CD8-positive, alpha-beta memory T cell (primary cell): ENCODE measurements around the gene SPTBN4. TPM values are rescaled to one million over a fixed set of nuclear protein-coding genes. Genes with fewer than 3 reads are reported as not detected.

Experiments used
- CTCF ChIA-PET: fragments of 350-600 bp; sonication (Branson Sonifier 250); formaldehyde crosslinking; loops from one replicate; lab custom pipeline; 2021; ENCODE audit warnings: antibody characterized with exemption; lab: Charles Lee
- POLR2A ChIA-PET: fragments of 350-600 bp; sonication (Branson Sonifier 250); formaldehyde crosslinking; loops from one replicate; lab custom pipeline; 2021; ENCODE audit warnings: antibody characterized with exemption; lab: Charles Lee
- DNase-seq, 5 donors: peaks; one replicate each; pipeline versions ENCODE4 v3.0.0 to v3.0.0-alpha.2; 2020 to 2022; ENCODE audit warnings: mixed read lengths in 1 of 5
- H3K27ac ChIP-seq: one replicate; pipeline ENCODE4 v1.7.0; 2013; ENCODE audit warnings: low read depth, mild to moderate bottlenecking, low read length, moderate library complexity
- H3K27me3 ChIP-seq: 2 replicates; pipeline ENCODE4 v1.7.0; 2013; ENCODE audit warnings: low read length, mild to moderate bottlenecking; ENCODE audit not compliant: insufficient read depth, poor library complexity, severe bottlenecking
- H3K36me3 ChIP-seq: 2 replicates; pipeline ENCODE4 v1.7.0; 2013; ENCODE audit warnings: mild to moderate bottlenecking, low read length, moderate library complexity; ENCODE audit not compliant: insufficient read depth
- H3K4me1 ChIP-seq: 2 replicates; pipeline ENCODE4 v1.7.0; 2013; ENCODE audit warnings: mild to moderate bottlenecking, low read length, moderate library complexity; ENCODE audit not compliant: insufficient read depth
- H3K4me3 ChIP-seq: 2 replicates; pipeline ENCODE4 v1.7.0; 2013; ENCODE audit warnings: mild to moderate bottlenecking, low read length
- H3K9me3 ChIP-seq: 2 replicates; pipeline ENCODE4 v1.7.0; 2013; ENCODE audit warnings: mild to moderate bottlenecking, low read length
- H3K27ac Mint-ChIP-seq, 8 donors: one replicate each; pipeline ENCODE4 v1.8.0; 2020 to 2021; ENCODE audit warnings: mixed read lengths in 8 of 8, mild to moderate bottlenecking in 6 of 8, inconsistent platforms in 3 of 8, moderate library complexity in 3 of 8
- H3K27me3 Mint-ChIP-seq, 2 donors: one replicate each; pipeline ENCODE4 v1.8.0; 2020 to 2021; ENCODE audit warnings: mixed read lengths in 2 of 2, mild to moderate bottlenecking in 1 of 2, moderate library complexity in 1 of 2
- H3K36me3 Mint-ChIP-seq, 3 donors: one replicate each; pipeline ENCODE4 v1.8.0; 2020 to 2021; ENCODE audit warnings: mixed read lengths in 3 of 3, inconsistent platforms in 1 of 3, mild to moderate bottlenecking in 1 of 3
- H3K4me1 Mint-ChIP-seq, 3 donors: one replicate each; pipeline ENCODE4 v1.8.0; 2020 to 2021; ENCODE audit warnings: mixed read lengths in 3 of 3, inconsistent platforms in 1 of 3, mild to moderate bottlenecking in 1 of 3
- H3K4me3 Mint-ChIP-seq, 7 donors: one replicate each; pipeline ENCODE4 v1.8.0; 2020 to 2021; ENCODE audit warnings: mixed read lengths in 7 of 7, mild to moderate bottlenecking in 6 of 7, moderate library complexity in 4 of 7, inconsistent platforms in 2 of 7
- H3K9me3 Mint-ChIP-seq, 5 donors: one replicate each; pipeline ENCODE4 v1.8.0; 2020 to 2022; ENCODE audit warnings: mixed read lengths in 5 of 5, mild to moderate bottlenecking in 3 of 5, moderate library complexity in 2 of 5, inconsistent platforms in 1 of 5
- polyA plus RNA-seq: library from polyadenylated mRNA; unstranded; fragments of 300-500 nt; fragmentation: Illumina TruSeq; gene quantifications from one replicate; pipeline ENCODE4 v1.2.3, GENCODE V29; 2021
- total RNA-seq, 2 experiments: library from RNA; stranded (reverse); gene quantifications; one replicate each; pipeline ENCODE4 v1.2.3, GENCODE V29; 2021

SPTBN4 gene
- total and polyA plus RNA-seq, 3 experiments from 2014 or later, result 0.49 to 1.2 TPM; not detected in 1

DNA sequence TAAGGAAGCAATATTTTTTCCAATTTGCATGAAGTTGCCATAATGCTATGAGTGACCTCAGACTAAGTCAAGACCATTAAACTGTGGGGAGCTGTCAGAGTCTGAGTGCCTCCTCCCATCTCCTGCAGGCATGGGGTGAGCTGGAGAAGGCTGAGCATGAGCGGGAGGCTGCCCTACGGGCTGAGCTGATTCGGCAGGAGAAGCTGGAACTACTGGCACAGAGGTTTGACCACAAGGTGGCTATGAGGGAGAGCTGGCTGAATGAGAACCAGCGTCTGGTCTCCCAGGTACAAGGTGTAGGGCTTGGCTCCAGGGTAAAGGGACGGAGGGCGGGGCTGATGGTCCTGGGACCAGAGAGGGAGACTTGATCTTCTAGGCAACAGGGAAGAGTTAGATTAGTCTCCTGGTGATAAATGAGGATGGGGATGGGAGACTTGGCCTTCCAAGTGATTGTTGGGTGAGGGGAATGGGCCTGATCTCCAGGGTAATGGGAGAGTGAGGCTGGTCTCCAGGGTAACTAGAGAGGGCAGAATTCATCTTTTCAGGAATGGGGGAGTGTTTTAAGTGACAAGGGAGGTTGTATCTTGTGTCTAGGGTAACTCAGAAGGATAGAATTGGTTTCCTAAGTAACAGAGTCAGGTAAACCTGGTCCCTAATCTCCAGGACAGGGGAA is 36.0 kb downstream of the SPTBN4 start:
- Histone ChIP-seq H3K4me1 (no peaks in the 10 kb centered on the region), H3K36me3 (no peaks in the 10 kb centered on the region), H3K4me3 (no peak overlapping the region), H3K27me3 (no peaks in the 10 kb centered on the region), H3K27ac (no peak overlapping the region), H3K9me3 (no peaks in the 10 kb centered on the region)
- no peak for DNase-seq
- peak overlapping the region in 1 of 8 donors; percentile 33 for H3K27ac Mint-ChIP-seq
- no peaks in the 10 kb centered on the region for H3K9me3 Mint-ChIP-seq
- POLR2A ChIA-PET, result no interaction called here
- CTCF ChIA-PET, result no interaction called here
- H3K27me3 Mint-ChIP-seq, result peaks cover 20 to 42% of the 10 kb centered on the region in 2 donors
- peaks cover 0 to 4% (median 0%) of the 10 kb centered on the region in 3 donors for H3K4me1 Mint-ChIP-seq
- H3K4me3 Mint-ChIP-seq, result no peak overlapping the region
- H3K36me3 Mint-ChIP-seq, result peaks cover 0 to 2% (median 0%) of the 10 kb centered on the region in 3 donors

GRCh38 chr19:40503320-40503695 is 36.5 kb downstream of the SPTBN4 start:
- H3K36me3 Mint-ChIP-seq, result peaks cover 0 to 2% (median 0%) of the 10 kb centered on the region in 3 donors
- no peak overlapping the region for H3K4me3 Mint-ChIP-seq
- no peaks in the 10 kb centered on the region for H3K4me1 ChIP-seq
- H3K36me3 ChIP-seq, result no peaks in the 10 kb centered on the region
- no peaks in the 10 kb centered on the region for H3K27me3 ChIP-seq
- CTCF ChIA-PET, result no interaction called here
- no peaks in the 10 kb centered on the region for H3K9me3 Mint-ChIP-seq
- peaks cover 0 to 4% (median 0%) of the 10 kb centered on the region in 3 donors for H3K4me1 Mint-ChIP-seq
- H3K27ac ChIP-seq, result no peak overlapping the region
- H3K27me3 Mint-ChIP-seq, result peaks cover 17 to 44% of the 10 kb centered on the region in 2 donors
- no peak overlapping the region for H3K4me3 ChIP-seq
- DNase-seq, result no peak
- POLR2A ChIA-PET, result no interaction called here
- no peaks in the 10 kb centered on the region for H3K9me3 ChIP-seq
- no peak overlapping the region for H3K27ac Mint-ChIP-seq

- H3K4me3 Mint-ChIP-seq, result no peak overlapping the region
- H3K4me1 ChIP-seq, result no peaks in the 10 kb centered on the region
- no peaks in the 10 kb centered on the region for H3K36me3 Mint-ChIP-seq
- no peaks in the 10 kb centered on the region for H3K36me3 ChIP-seq
- peaks cover 0 to 4% (median 0%) of the 10 kb centered on the region in 3 donors for H3K4me1 Mint-ChIP-seq
- ChIA-PET POLR2A (no interaction called here), CTCF (no interaction called here)
- DNase-seq, result no peak
- no peak overlapping the region for H3K4me3 ChIP-seq
- H3K27me3 Mint-ChIP-seq, result peaks cover 30 to 58% of the 10 kb centered on the region in 2 donors
- H3K27ac Mint-ChIP-seq, result no peak overlapping the region
- H3K27ac ChIP-seq, result no peak overlapping the region
- H3K9me3 Mint-ChIP-seq, result no peaks in the 10 kb centered on the region
- no peaks in the 10 kb centered on the region for H3K27me3 ChIP-seq
- no peaks in the 10 kb centered on the region for H3K9me3 ChIP-seq
Observed at GRCh38 chr19:40506099-40506498, 39.3 kb downstream of the SPTBN4 start.

DNA sequence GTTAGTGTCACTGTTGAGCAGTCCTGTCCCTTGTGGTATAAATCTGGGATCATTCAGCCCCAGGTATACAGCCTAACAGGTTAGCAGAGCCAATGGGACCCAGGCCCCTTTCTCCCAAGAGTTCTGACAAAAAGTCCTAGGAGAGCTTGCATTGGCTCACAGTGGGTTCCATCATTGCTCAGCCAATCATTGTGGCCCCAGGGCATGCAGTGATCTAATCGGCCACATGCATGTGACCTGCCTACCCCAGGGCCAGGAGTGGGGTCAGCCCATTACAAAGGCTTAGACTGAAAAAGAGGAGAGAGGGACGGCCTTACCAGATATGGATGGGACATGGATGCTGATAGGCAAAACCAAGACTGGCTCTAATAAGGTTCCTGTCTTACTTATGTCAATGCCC is 41.1 kb downstream of the SPTBN4 start:
- DNase-seq, result no peak
- peaks cover 3 to 5% (median 4%) of the 10 kb centered on the region in 3 donors for H3K4me1 Mint-ChIP-seq
- H3K36me3 ChIP-seq, result no peaks in the 10 kb centered on the region
- H3K9me3 Mint-ChIP-seq, result no peaks in the 10 kb centered on the region
- H3K36me3 Mint-ChIP-seq, result peaks cover 0 to 3% (median 0%) of the 10 kb centered on the region in 3 donors
- H3K4me3 ChIP-seq, result no peak overlapping the region
- H3K27ac Mint-ChIP-seq, result no peak overlapping the region
- peaks cover 5% of the 10 kb centered on the region for H3K27me3 ChIP-seq
- POLR2A ChIA-PET, result no interaction called here
- H3K4me3 Mint-ChIP-seq, result no peak overlapping the region
- H3K27me3 Mint-ChIP-seq, result peaks cover 35 to 62% of the 10 kb centered on the region in 2 donors
- CTCF ChIA-PET, result no interaction called here
- no peak overlapping the region for H3K27ac ChIP-seq
- H3K9me3 ChIP-seq, result no peaks in the 10 kb centered on the region
- no peaks in the 10 kb centered on the region for H3K4me1 ChIP-seq

DNA sequence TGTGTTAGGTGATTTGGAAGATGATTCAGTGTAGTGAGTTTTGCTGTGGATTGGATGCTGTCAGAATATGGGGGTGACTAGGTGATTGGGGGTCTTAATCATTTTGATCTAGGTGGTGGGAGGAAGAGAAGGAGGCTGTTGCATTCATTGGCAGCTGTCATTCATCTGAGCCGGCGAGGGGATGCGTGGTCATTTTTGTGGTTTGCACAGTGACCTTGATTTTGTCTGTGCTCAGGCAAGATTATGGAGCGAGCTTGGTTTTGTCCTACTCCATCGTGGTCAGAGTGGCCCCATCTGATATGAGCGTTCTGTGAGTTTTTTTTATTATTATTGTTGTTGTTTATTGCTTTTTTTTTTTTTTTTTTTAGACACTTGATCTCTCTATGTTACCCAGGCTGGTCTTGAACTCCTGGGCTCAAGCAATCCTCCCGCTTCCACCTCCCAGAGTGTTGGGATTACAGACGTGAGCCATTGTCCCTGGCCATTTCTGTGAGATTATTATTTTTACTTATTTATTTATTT is 42.0 kb downstream of the SPTBN4 start:
- no peak overlapping the region for H3K4me3 Mint-ChIP-seq
- DNase-seq, result no peak
- Histone ChIP-seq H3K27me3 (peaks cover 5% of the 10 kb centered on the region), H3K4me3 (no peak overlapping the region), H3K4me1 (no peaks in the 10 kb centered on the region), H3K9me3 (no peaks in the 10 kb centered on the region), H3K36me3 (no peaks in the 10 kb centered on the region), H3K27ac (no peak overlapping the region)
- ChIA-PET POLR2A (no interaction called here), CTCF (no interaction called here)
- peaks cover 3 to 5% (median 4%) of the 10 kb centered on the region in 3 donors for H3K4me1 Mint-ChIP-seq
- peaks cover 38 to 61% of the 10 kb centered on the region in 2 donors for H3K27me3 Mint-ChIP-seq
- H3K9me3 Mint-ChIP-seq, result no peaks in the 10 kb centered on the region
- no peak overlapping the region for H3K27ac Mint-ChIP-seq
- H3K36me3 Mint-ChIP-seq, result peaks cover 0 to 3% (median 0%) of the 10 kb centered on the region in 3 donors

GRCh38 chr19:40510526-40511115 is 43.8 kb downstream of the SPTBN4 start:
- ChIA-PET POLR2A (no interaction called here), CTCF (no interaction called here)

GRCh38 chr19:40511487-40511886 is 44.7 kb downstream of the SPTBN4 start:
- H3K4me3 ChIP-seq, result no peak overlapping the region
- H3K27me3 Mint-ChIP-seq, result peaks cover 44 to 58% of the 10 kb centered on the region in 2 donors
- no peak overlapping the region for H3K27ac Mint-ChIP-seq
- DNase-seq, result no peak
- peaks cover 0 to 3% (median 0%) of the 10 kb centered on the region in 3 donors for H3K36me3 Mint-ChIP-seq
- no peaks in the 10 kb centered on the region for H3K4me1 ChIP-seq
- H3K9me3 Mint-ChIP-seq, result no peaks in the 10 kb centered on the region
- H3K4me1 Mint-ChIP-seq, result peaks cover 0 to 5% (median 3%) of the 10 kb centered on the region in 3 donors
- ChIA-PET CTCF (no interaction called here), POLR2A (no interaction called here)
- H3K27me3 ChIP-seq, result peaks cover 5% of the 10 kb centered on the region
- no peak overlapping the region for H3K27ac ChIP-seq
- H3K9me3 ChIP-seq, result no peaks in the 10 kb centered on the region
- no peak overlapping the region for H3K4me3 Mint-ChIP-seq
- no peaks in the 10 kb centered on the region for H3K36me3 ChIP-seq

More at GRCh38 chr19:40510526-40511115, 43.8 kb downstream of the SPTBN4 start:
- Histone ChIP-seq H3K36me3 (no peaks in the 10 kb centered on the region), H3K27me3 (peaks cover 5% of the 10 kb centered on the region), H3K4me1 (no peaks in the 10 kb centered on the region), H3K27ac (no peak overlapping the region), H3K4me3 (no peak overlapping the region), H3K9me3 (no peaks in the 10 kb centered on the region)
- H3K27me3 Mint-ChIP-seq, result peaks cover 42 to 66% of the 10 kb centered on the region in 2 donors
- H3K27ac Mint-ChIP-seq, result no peak overlapping the region
- DNase-seq, result no peak
- peaks cover 0 to 5% (median 3%) of the 10 kb centered on the region in 3 donors for H3K4me1 Mint-ChIP-seq
- H3K36me3 Mint-ChIP-seq, result peaks cover 0 to 3% (median 0%) of the 10 kb centered on the region in 3 donors
- no peaks in the 10 kb centered on the region for H3K9me3 Mint-ChIP-seq
- H3K4me3 Mint-ChIP-seq, result no peak overlapping the region

GRCh38 chr19:40512110-40512472 is 45.3 kb downstream of the SPTBN4 start:
- H3K4me3 Mint-ChIP-seq, result peak overlapping the region in 1 of 7 donors; percentile 15
- Histone ChIP-seq H3K4me1 (no peaks in the 10 kb centered on the region), H3K4me3 (no peak overlapping the region), H3K36me3 (no peaks in the 10 kb centered on the region), H3K27ac (no peak overlapping the region), H3K27me3 (peaks cover 5% of the 10 kb centered on the region), H3K9me3 (no peaks in the 10 kb centered on the region)
- ChIA-PET POLR2A (no interaction called here), CTCF (no interaction called here)
- DNase-seq, result no peak
- peaks cover 0 to 5% (median 3%) of the 10 kb centered on the region in 3 donors for H3K4me1 Mint-ChIP-seq
- peaks cover 45 to 63% of the 10 kb centered on the region in 2 donors for H3K27me3 Mint-ChIP-seq
- peaks cover 0 to 3% (median 0%) of the 10 kb centered on the region in 3 donors for H3K36me3 Mint-ChIP-seq
- no peaks in the 10 kb centered on the region for H3K9me3 Mint-ChIP-seq
- no peak overlapping the region for H3K27ac Mint-ChIP-seq
